HCT116 (cell line): ENCODE measurements around the gene DMBX1. TPM values are rescaled to one million over a fixed set of nuclear protein-coding genes. Genes with fewer than 3 reads are reported as not detected.

Source experiments
- ATAC-seq: fragments of 200-7000 bp; cut with Tn5 transposase; 2 replicates; pipeline ENCODE4 v1.9.1; 2020; ENCODE audit warnings: mild to moderate bottlenecking, moderate library complexity
- BruUV-seq: library from RNA; stranded (reverse); fragments of 400-500 nt; replicated peaks from 2 replicates; lab custom pipeline; 2021; lab: Mats Ljungman, UMichigan
- CTCF ChIA-PET: fragments of 300-600 bp; sonication (Branson Sonifier 250); formaldehyde crosslinking; loops from one replicate; lab custom pipeline; 2021; ENCODE audit warnings: antibody characterized with exemption; lab: Charles Lee
- POLR2A ChIA-PET: fragments of 300-600, 350-600 bp; sonication (Branson Sonifier 250); formaldehyde crosslinking; loops from one replicate; lab custom pipeline; 2021; ENCODE audit warnings: antibody characterized with exemption; lab: Charles Lee
- RAD21 ChIA-PET, 2 experiments: fragments of 300-600 bp; sonication (Branson Sonifier 250); formaldehyde crosslinking; loops; one replicate each; lab custom pipeline; 2023; ENCODE audit warnings: low total read pairs in 2 of 2; ENCODE audit not compliant: uncharacterized antibody in 2 of 2, unreplicated experiment in 2 of 2, low non-redundant PET in 1 of 2; lab: Charles Lee
- DNase-seq: peaks from one replicate; pipeline ENCODE4 v3.0.0-alpha.2; 2010; ENCODE audit warnings: low read depth, low spot score
- H2AFZ ChIP-seq: fragments of 200-600 bp; shearing (Covaris generic), sonication (generic); 2 replicates; pipeline ENCODE4 v1.6.1; 2017; ENCODE audit warnings: low read depth, mixed run types, mixed read lengths, antibody characterized with exemption, low read length; ENCODE audit not compliant: poor library complexity, severe bottlenecking
- H3K27ac ChIP-seq: 2 replicates; pipeline ENCODE4 v1.5.1; 2012; ENCODE audit warnings: low read depth, low read length
- H3K27me3 ChIP-seq: fragments of 200-600 bp; sonication (generic); 2 replicates; pipeline ENCODE4 v1.6.1; 2016; ENCODE audit warnings: mixed run types, low read length, mixed read lengths; ENCODE audit not compliant: insufficient read depth
- H3K36me3 ChIP-seq, 2 experiments: fragments of 200-500 bp in 1 of 2; fragments of 200-600 bp in 1 of 2; sonication (Bioruptor generic) in 1 of 2; sonication (generic) in 1 of 2; 2 replicates each; pipeline versions ENCODE4 v1.5.1 to v1.6.1; 2014 to 2016; ENCODE audit warnings: low read length in 2 of 2, inconsistent platforms in 1 of 2, mixed read lengths in 1 of 2, mixed run types in 1 of 2; ENCODE audit not compliant: insufficient read depth in 2 of 2, control insufficient read depth in 1 of 2
- H3K4me1 ChIP-seq, 2 experiments: fragments of 200-600 bp in 1 of 2; sonication (generic) in 1 of 2; 2 replicates each; pipeline versions ENCODE4 v1.5.1 to v1.6.1; 2012 to 2017; ENCODE audit warnings: low read length in 2 of 2, inconsistent platforms in 1 of 2, mild to moderate bottlenecking in 1 of 2, mixed read lengths in 1 of 2, mixed run types in 1 of 2, moderate library complexity in 1 of 2; ENCODE audit not compliant: insufficient read depth in 2 of 2, control insufficient read depth in 1 of 2
- H3K4me2 ChIP-seq: fragments of 200-600 bp; sonication (generic); 2 replicates; pipeline ENCODE4 v1.6.1; 2017; ENCODE audit warnings: mixed run types, low read length, mixed read lengths
- H3K4me3 ChIP-seq, 2 experiments: fragments of 200-600 bp in 1 of 2; sonication (generic) in 1 of 2; replicated peaks in 1 of 2; 2 replicates each; pipeline ENCODE4 v1.5.1; 2011 to 2016; ENCODE audit warnings: low read length in 2 of 2, control low read depth in 1 of 2, low read depth in 1 of 2, mild to moderate bottlenecking in 1 of 2, mixed read lengths in 1 of 2, mixed run types in 1 of 2
- H3K79me2 ChIP-seq: fragments of 200-600 bp; sonication (generic); 2 replicates; pipeline ENCODE4 v1.6.1; 2017; ENCODE audit warnings: mild to moderate bottlenecking, mixed run types, low read length, moderate library complexity, mixed read lengths; ENCODE audit not compliant: insufficient read depth
- H3K9ac ChIP-seq: fragments of 200-600 bp; sonication (generic); 2 replicates; pipeline ENCODE4 v1.6.1; 2016; ENCODE audit warnings: low read length, mixed read lengths
- H3K9me2 ChIP-seq: fragments of 200-600 bp; sonication (generic), shearing (Covaris generic); 2 replicates; pipeline ENCODE4 v1.6.1; 2017; ENCODE audit warnings: mixed run types, mild to moderate bottlenecking, moderate library complexity; ENCODE audit not compliant: insufficient read depth
- H3K9me3 ChIP-seq, 2 experiments: fragments of 200-500 bp in 1 of 2; fragments of 200-600 bp in 1 of 2; sonication (Bioruptor generic) in 1 of 2; sonication (generic) in 1 of 2; 2 replicates each; pipeline ENCODE4 v1.6.1; 2014 to 2017; ENCODE audit warnings: low read length in 2 of 2, mixed read lengths in 2 of 2, inconsistent platforms in 1 of 2, low read depth in 1 of 2, mild to moderate bottlenecking in 1 of 2, mixed run types in 1 of 2, moderate library complexity in 1 of 2; ENCODE audit not compliant: control insufficient read depth in 1 of 2, insufficient read depth in 1 of 2
- H4K20me1 ChIP-seq: fragments of 200-600 bp; sonication (generic), shearing (Covaris generic); 2 replicates; pipeline ENCODE4 v1.6.1; 2017; ENCODE audit warnings: mixed run types, mild to moderate bottlenecking, moderate library complexity; ENCODE audit not compliant: insufficient read depth
- CEBPB ChIP-seq: IDR thresholded peaks from 2 replicates; pipeline ENCODE4 v1.6.1; 2012; ENCODE audit warnings: low read depth
- EZH2 ChIP-seq: fragments of 200-600 bp; sonication (generic); IDR thresholded peaks from 2 replicates; pipeline ENCODE4 v1.6.1; 2017; ENCODE audit warnings: antibody characterized with exemption, mixed run types
- FOSL1 ChIP-seq: IDR thresholded peaks from 2 replicates; pipeline ENCODE4 v1.6.1; 2012; ENCODE audit warnings: low read depth
- JUND ChIP-seq: IDR thresholded peaks from 2 replicates; pipeline ENCODE4 v1.6.1; 2012
- POLR2A ChIP-seq: IDR thresholded peaks from 2 replicates; pipeline ENCODE4 v1.7.0; 2011; ENCODE audit warnings: borderline replicate concordance; ENCODE audit not compliant: insufficient read depth, insufficient read length; ENCODE audit errors: extremely low read depth
- POLR2AphosphoS5 ChIP-seq: IDR thresholded peaks from 2 replicates; pipeline ENCODE4 v1.6.1; 2011; ENCODE audit warnings: mild to moderate bottlenecking, low read depth, low read length, moderate library complexity
- SIN3A ChIP-seq: IDR thresholded peaks from 2 replicates; pipeline ENCODE4 v1.6.1; 2012; ENCODE audit warnings: low read depth
- SRF ChIP-seq: IDR thresholded peaks from 2 replicates; pipeline ENCODE4 v1.6.1; 2012; ENCODE audit warnings: low read depth
- TCF7L2 ChIP-seq: IDR thresholded peaks from 2 replicates; pipeline ENCODE4 v1.7.0; 2011; ENCODE audit warnings: borderline replicate concordance, inconsistent platforms; ENCODE audit not compliant: insufficient read depth, insufficient read length; ENCODE audit errors: extremely low read depth
- ZFX ChIP-seq: fragments of 450-650 bp; IDR thresholded peaks from 2 replicates; pipeline ENCODE4 v1.6.1; 2017
- intact Hi-C: fragments of 100-400 bp; cut with micrococcal nuclease; formaldehyde crosslinking; loops from 2 replicates; pipeline ENCODE4 v1.10.0; 2022
- total RNA-seq: library from RNA; stranded (reverse); gene quantifications from one replicate; pipeline ENCODE4 v1.2.1, GENCODE V29; 2021; ENCODE audit not compliant: unreplicated experiment
- TF ChIP-seq, protein P1 (sequence below): IDR thresholded peaks from 2 replicates; pipeline ENCODE4 v1.6.1; 2011; ENCODE audit warnings: mild to moderate bottlenecking, low read length, moderate library complexity; ENCODE audit not compliant: insufficient replicate concordance; ENCODE audit errors: extremely low read depth
- TF ChIP-seq, protein P2 (sequence below): IDR thresholded peaks from 2 replicates; pipeline ENCODE4 v1.6.1; 2012; ENCODE audit warnings: low read depth
- TF ChIP-seq, protein P3 (sequence below): IDR thresholded peaks from 2 replicates; pipeline ENCODE4 v1.6.1; 2012
- TF ChIP-seq, protein P4 (sequence below): IDR thresholded peaks from 2 replicates; pipeline ENCODE4 v1.6.1; 2012
- TF ChIP-seq, protein P5 (sequence below), 3 experiments: fragments of 200-600 bp in 1 of 3; sonication (generic) in 1 of 3; IDR thresholded peaks in 2 of 3; conservative IDR thresholded peaks in 1 of 3; 2 replicates each; pipeline ENCODE4 v1.5.1; 2012 to 2017; ENCODE audit warnings: low read depth in 2 of 3, low read length in 2 of 3, antibody characterized with exemption in 1 of 3, borderline replicate concordance in 1 of 3, control low read depth in 1 of 3, mild to moderate bottlenecking in 1 of 3, mixed read lengths in 1 of 3, mixed run types in 1 of 3, moderate library complexity in 1 of 3; ENCODE audit not compliant: insufficient read depth in 1 of 3

Gene DMBX1
- total RNA-seq, 1 experiment from 2014 or later: 4.3 TPM

DNA sequence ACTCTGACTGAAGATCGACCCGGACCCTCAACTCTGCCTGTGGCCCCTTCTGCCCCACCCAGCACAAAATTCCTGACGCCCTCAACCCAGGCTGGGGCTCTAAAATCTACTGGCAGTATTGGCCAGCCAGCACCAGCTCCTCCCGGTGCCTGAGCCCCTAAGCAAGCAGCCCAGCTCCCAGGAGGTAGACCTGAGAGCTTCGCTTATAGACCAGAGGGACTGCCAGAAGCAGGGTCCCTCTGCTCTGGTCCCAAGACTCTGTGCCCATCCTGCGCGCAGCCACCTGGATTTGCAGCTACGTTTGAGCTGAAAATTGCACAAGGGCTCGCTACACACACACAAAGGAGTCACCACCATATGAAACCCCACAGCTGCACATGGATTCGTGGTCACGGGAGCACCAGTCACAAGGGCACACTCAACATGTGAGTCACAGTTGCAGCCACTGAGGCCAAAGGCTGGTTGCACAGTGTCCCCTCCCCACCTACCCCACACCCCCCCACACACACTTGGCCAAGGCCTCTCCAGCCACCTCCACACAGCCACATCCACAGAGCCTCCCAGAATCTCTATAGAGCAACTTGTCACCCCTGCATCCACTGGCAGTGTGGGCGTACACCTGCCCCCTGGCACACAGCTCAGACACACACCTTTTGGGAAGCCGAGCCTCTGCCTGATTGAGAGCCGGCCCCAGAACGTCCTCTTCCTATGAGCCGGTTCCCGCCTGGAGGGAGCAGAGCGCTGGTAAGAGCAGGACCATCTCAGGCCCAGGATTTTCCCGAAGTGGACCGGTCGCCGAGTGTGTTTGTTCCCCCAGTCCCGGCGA lies 1.1 kb upstream of the DMBX1 start:
- Histone ChIP-seq H3K4me3 (peak overlapping the region; percentile 64 to 71), H3K27ac (no peak overlapping the region)

More for the DNA sequence above, 1.1 kb upstream of the DMBX1 start:
- RAD21 ChIA-PET: interaction anchor here (1.0 to 1.5 kb wide), 3 partner anchors 38 to 39 kb away, joined by 3 read pairs; no protein-coding TSS in a partner anchor
- H3K9me2 ChIP-seq: no peaks in the 10 kb centered on the region
- H3K79me2 ChIP-seq: no peaks in the 10 kb centered on the region
- peak overlapping the region; percentile 58 for H3K9ac ChIP-seq
- ATAC-seq (peak; percentile 13; the same call in 1 of the 2 replicates), DNase-seq (no peak)
- no peaks in the 10 kb centered on the region for H3K9me3 ChIP-seq
- peak overlapping the region; percentile 98 for H2AFZ ChIP-seq
- no TSS peak for BruUV-seq
- intact Hi-C loops: no loop called here
- H3K4me2 ChIP-seq: peak overlapping the region; percentile 93
- H3K27me3 ChIP-seq: no peaks in the 10 kb centered on the region
- H3K4me1 ChIP-seq: peaks cover 6 to 20% of the 10 kb centered on the region in 2 experiments; a peak in 3 of 4 replicates
- H3K36me3 ChIP-seq: no peaks in the 10 kb centered on the region
- no peaks in the 10 kb centered on the region for H4K20me1 ChIP-seq
- CTCF ChIA-PET: interaction anchor here (0.7 to 2.7 kb wide), 14 partner anchors 11 to 58 kb away, joined by 3 to 15 read pairs (median 4); a partner anchor contains a TSS
- POLR2A ChIA-PET: no interaction called here
- TF ChIP-seq TCF7L2 (no peak), FOSL1 (no peak), SIN3A (no peak), POLR2AphosphoS5 (no peak), JUND (no peak), ZFX (no peak), CEBPB (no peak), POLR2A (no peak), SRF (no peak), EZH2 (no peak)
- TF ChIP-seq, protein P1, sequence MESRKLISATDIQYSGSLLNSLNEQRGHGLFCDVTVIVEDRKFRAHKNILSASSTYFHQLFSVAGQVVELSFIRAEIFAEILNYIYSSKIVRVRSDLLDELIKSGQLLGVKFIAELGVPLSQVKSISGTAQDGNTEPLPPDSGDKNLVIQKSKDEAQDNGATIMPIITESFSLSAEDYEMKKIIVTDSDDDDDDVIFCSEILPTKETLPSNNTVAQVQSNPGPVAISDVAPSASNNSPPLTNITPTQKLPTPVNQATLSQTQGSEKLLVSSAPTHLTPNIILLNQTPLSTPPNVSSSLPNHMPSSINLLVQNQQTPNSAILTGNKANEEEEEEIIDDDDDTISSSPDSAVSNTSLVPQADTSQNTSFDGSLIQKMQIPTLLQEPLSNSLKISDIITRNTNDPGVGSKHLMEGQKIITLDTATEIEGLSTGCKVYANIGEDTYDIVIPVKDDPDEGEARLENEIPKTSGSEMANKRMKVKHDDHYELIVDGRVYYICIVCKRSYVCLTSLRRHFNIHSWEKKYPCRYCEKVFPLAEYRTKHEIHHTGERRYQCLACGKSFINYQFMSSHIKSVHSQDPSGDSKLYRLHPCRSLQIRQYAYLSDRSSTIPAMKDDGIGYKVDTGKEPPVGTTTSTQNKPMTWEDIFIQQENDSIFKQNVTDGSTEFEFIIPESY: no peak
- TF ChIP-seq, protein P2, sequence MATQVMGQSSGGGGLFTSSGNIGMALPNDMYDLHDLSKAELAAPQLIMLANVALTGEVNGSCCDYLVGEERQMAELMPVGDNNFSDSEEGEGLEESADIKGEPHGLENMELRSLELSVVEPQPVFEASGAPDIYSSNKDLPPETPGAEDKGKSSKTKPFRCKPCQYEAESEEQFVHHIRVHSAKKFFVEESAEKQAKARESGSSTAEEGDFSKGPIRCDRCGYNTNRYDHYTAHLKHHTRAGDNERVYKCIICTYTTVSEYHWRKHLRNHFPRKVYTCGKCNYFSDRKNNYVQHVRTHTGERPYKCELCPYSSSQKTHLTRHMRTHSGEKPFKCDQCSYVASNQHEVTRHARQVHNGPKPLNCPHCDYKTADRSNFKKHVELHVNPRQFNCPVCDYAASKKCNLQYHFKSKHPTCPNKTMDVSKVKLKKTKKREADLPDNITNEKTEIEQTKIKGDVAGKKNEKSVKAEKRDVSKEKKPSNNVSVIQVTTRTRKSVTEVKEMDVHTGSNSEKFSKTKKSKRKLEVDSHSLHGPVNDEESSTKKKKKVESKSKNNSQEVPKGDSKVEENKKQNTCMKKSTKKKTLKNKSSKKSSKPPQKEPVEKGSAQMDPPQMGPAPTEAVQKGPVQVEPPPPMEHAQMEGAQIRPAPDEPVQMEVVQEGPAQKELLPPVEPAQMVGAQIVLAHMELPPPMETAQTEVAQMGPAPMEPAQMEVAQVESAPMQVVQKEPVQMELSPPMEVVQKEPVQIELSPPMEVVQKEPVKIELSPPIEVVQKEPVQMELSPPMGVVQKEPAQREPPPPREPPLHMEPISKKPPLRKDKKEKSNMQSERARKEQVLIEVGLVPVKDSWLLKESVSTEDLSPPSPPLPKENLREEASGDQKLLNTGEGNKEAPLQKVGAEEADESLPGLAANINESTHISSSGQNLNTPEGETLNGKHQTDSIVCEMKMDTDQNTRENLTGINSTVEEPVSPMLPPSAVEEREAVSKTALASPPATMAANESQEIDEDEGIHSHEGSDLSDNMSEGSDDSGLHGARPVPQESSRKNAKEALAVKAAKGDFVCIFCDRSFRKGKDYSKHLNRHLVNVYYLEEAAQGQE: no peak
- TF ChIP-seq, protein P3, sequence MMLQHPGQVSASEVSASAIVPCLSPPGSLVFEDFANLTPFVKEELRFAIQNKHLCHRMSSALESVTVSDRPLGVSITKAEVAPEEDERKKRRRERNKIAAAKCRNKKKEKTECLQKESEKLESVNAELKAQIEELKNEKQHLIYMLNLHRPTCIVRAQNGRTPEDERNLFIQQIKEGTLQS: no peak
- TF ChIP-seq, protein P4, sequence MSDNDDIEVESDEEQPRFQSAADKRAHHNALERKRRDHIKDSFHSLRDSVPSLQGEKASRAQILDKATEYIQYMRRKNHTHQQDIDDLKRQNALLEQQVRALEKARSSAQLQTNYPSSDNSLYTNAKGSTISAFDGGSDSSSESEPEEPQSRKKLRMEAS: no peak
- TF ChIP-seq, protein P5, sequence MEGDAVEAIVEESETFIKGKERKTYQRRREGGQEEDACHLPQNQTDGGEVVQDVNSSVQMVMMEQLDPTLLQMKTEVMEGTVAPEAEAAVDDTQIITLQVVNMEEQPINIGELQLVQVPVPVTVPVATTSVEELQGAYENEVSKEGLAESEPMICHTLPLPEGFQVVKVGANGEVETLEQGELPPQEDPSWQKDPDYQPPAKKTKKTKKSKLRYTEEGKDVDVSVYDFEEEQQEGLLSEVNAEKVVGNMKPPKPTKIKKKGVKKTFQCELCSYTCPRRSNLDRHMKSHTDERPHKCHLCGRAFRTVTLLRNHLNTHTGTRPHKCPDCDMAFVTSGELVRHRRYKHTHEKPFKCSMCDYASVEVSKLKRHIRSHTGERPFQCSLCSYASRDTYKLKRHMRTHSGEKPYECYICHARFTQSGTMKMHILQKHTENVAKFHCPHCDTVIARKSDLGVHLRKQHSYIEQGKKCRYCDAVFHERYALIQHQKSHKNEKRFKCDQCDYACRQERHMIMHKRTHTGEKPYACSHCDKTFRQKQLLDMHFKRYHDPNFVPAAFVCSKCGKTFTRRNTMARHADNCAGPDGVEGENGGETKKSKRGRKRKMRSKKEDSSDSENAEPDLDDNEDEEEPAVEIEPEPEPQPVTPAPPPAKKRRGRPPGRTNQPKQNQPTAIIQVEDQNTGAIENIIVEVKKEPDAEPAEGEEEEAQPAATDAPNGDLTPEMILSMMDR (IDR thresholded peaks at IDR 0.05 in 2 of 3, conservative IDR thresholded peaks at IDR 0.05 in 1 of 3; ENCODE audit: borderline replicate concordance in 1 of 3, insufficient read depth in 1 of 3, low read depth in 2 of 3, low read length in 2 of 3): no peak
- TF ChIP-seq, all 23 proteins: peak for 0
